A549 (cell line): ENCODE measurements around the gene CAP2. TPM values are rescaled to one million over a fixed set of nuclear protein-coding genes. Genes with fewer than 3 reads are reported as not detected.
A peak's percentile ranks its signal among the peaks of the same experiment; 100 is the strongest.

Experiments
- ATAC-seq, 2 experiments: fragments of 200-7000 bp in 1 of 2; fragments of >200 bp in 1 of 2; cut with Nextera tagmentation in 1 of 2; cut with Tn5 transposase in 1 of 2; 3 replicates each; pipeline versions ENCODE4 v1.8.0 to v1.9.1; 2018 to 2020; ENCODE audit warnings: mild to moderate bottlenecking in 1 of 2, moderate library complexity in 1 of 2
- CTCF ChIA-PET: fragments of 300-600 bp; sonication (Branson Sonifier 250); formaldehyde crosslinking; extraction: SDS; loops from one replicate; lab custom pipeline; 2021; ENCODE audit warnings: antibody characterized with exemption, inconsistent platforms; lab: Yijun Ruan, JAX
- POLR2A ChIA-PET: fragments of 350-600 bp; formaldehyde crosslinking; extraction: SDS; loops from one replicate; lab custom pipeline; 2021; ENCODE audit warnings: antibody characterized with exemption, inconsistent platforms; lab: Yijun Ruan, JAX
- DNase-seq, 2 experiments: peaks; one replicate each; pipeline versions ENCODE4 v3.0.0 to v3.0.0-alpha.2; 2011 to 2016; ENCODE audit warnings: low read depth in 1 of 2, low spot score in 1 of 2
- FAIRE-seq: peaks from 2 replicates; lab custom pipeline; 2011; peaks lifted over from hg19 to GRCh38; lab: Jason Lieb, UNC
- H3K27ac ChIP-seq, 2 experiments: fragments of >200 bp; sonication (Bioruptor Twin); formaldehyde crosslinking; 3 replicates each; pipeline ENCODE4 v1.5.1; 2016 to 2017
- H3K4me1 ChIP-seq: fragments of >200 bp; sonication (Bioruptor Twin); formaldehyde crosslinking; 3 replicates; pipeline ENCODE4 v1.6.1; 2016
- H3K4me2 ChIP-seq: fragments of >200 bp; sonication (Bioruptor Twin); formaldehyde crosslinking; 3 replicates; pipeline ENCODE4 v1.6.1; 2016
- H3K4me3 ChIP-seq: fragments of >200 bp; sonication (Bioruptor Twin); formaldehyde crosslinking; 3 replicates; pipeline ENCODE4 v1.5.1; 2016
- H3K9me3 ChIP-seq: fragments of >200 bp; sonication (Bioruptor Twin); formaldehyde crosslinking; 3 replicates; pipeline ENCODE4 v1.6.1; 2016
- BHLHE40 ChIP-seq: IDR thresholded peaks from 2 replicates; pipeline ENCODE4 v1.6.1; 2012; ENCODE audit warnings: low read depth, low read length, inconsistent platforms
- CBX2 ChIP-seq: fragments of 200-600 bp; sonication (generic); IDR thresholded peaks from 2 replicates; pipeline ENCODE4 v1.6.1; 2016; ENCODE audit warnings: low read depth, mild to moderate bottlenecking, borderline replicate concordance
- CBX8 ChIP-seq: fragments of 200-600 bp; sonication (generic); IDR thresholded peaks from 2 replicates; pipeline ENCODE4 v1.6.1; 2016
- CHD2 ChIP-seq: fragments of 150-350 bp; IDR thresholded peaks from 2 replicates; pipeline ENCODE4 v1.6.1; 2014; ENCODE audit warnings: low read length; ENCODE audit not compliant: partially characterized antibody
- E2F6 ChIP-seq: IDR thresholded peaks from 2 replicates; pipeline ENCODE4 v1.6.1; 2012; ENCODE audit warnings: low read depth, borderline replicate concordance
- EHF ChIP-seq: fragments of 250-450 bp; sonication (Bioruptor Pico); IDR thresholded peaks from 2 replicates; pipeline ENCODE4 v1.5.0; 2020; ENCODE audit warnings: mild to moderate bottlenecking
- EHMT2 ChIP-seq: fragments of 200-600 bp; sonication (generic); IDR thresholded peaks from 2 replicates; pipeline ENCODE4 v1.6.1; 2016; ENCODE audit warnings: antibody characterized with exemption, low read depth, mild to moderate bottlenecking, moderate library complexity
- ELK1 ChIP-seq: fragments of 150-350 bp; IDR thresholded peaks from 2 replicates; pipeline ENCODE4 v1.6.1; 2014; ENCODE audit warnings: low read depth, mild to moderate bottlenecking, low read length
- EP300 ChIP-seq, 2 experiments: fragments of >200 bp; sonication (Bioruptor Twin); formaldehyde crosslinking; IDR thresholded peaks; 2 replicates in 1 of 2; 3 replicates in 1 of 2; pipeline ENCODE4 v1.6.1; 2016 to 2017
- ESRRA ChIP-seq: fragments of 150-350 bp; IDR thresholded peaks from 2 replicates; pipeline ENCODE4 v1.6.1; 2014; ENCODE audit warnings: mild to moderate bottlenecking, low read length, borderline replicate concordance
- FOSB ChIP-seq: fragments of 250-450 bp; sonication (Bioruptor Pico); IDR thresholded peaks from 2 replicates; pipeline ENCODE4 v1.5.0; 2020; ENCODE audit warnings: mild to moderate bottlenecking, moderate library complexity
- FOXS1 ChIP-seq: fragments of 250-450 bp; sonication (Bioruptor Pico); IDR thresholded peaks from 2 replicates; pipeline ENCODE4 v1.5.0; 2020; ENCODE audit warnings: mild to moderate bottlenecking, moderate library complexity
- HDAC2 ChIP-seq: fragments of 200-600 bp; sonication (generic); IDR thresholded peaks from 2 replicates; pipeline ENCODE4 v1.6.1; 2016
- HOXA7 ChIP-seq: fragments of 250-450 bp; sonication (Bioruptor Pico); IDR thresholded peaks from 2 replicates; pipeline ENCODE4 v1.5.0; 2020; ENCODE audit warnings: mild to moderate bottlenecking, moderate library complexity
- JUN ChIP-seq, 2 experiments: fragments of >200 bp; sonication (Bioruptor Twin); formaldehyde crosslinking; IDR thresholded peaks; 2 replicates in 1 of 2; 3 replicates in 1 of 2; pipeline ENCODE4 v1.6.1; 2016 to 2017
- KDM1A ChIP-seq: fragments of 200-600 bp; sonication (generic); IDR thresholded peaks from 2 replicates; pipeline ENCODE4 v1.6.1; 2016; ENCODE audit warnings: low read depth, mild to moderate bottlenecking
- MAFK ChIP-seq: fragments of 450-650 bp; IDR thresholded peaks from 2 replicates; pipeline ENCODE4 v1.6.1; 2014; ENCODE audit not compliant: partially characterized antibody
- POLR2A ChIP-seq: IDR thresholded peaks from 2 replicates; pipeline ENCODE4 v1.6.1; 2012; ENCODE audit warnings: mild to moderate bottlenecking, low read length
- POLR2AphosphoS2 ChIP-seq: conservative IDR thresholded peaks from 2 replicates; pipeline ENCODE4 v1.6.1; 2012; ENCODE audit warnings: low read length, improper control_type of control experiment, inconsistent platforms
- RARB ChIP-seq: fragments of 250-450 bp; sonication (Bioruptor Pico); IDR thresholded peaks from 2 replicates; pipeline ENCODE4 v1.8.0; 2021; ENCODE audit warnings: mild to moderate bottlenecking, moderate library complexity
- RCOR1 ChIP-seq: fragments of 150-350 bp; IDR thresholded peaks from 2 replicates; pipeline ENCODE4 v1.6.1; 2014; ENCODE audit warnings: antibody characterized with exemption, low read length, low read depth
- RFX5 ChIP-seq: fragments of 450-650 bp; IDR thresholded peaks from 2 replicates; pipeline ENCODE4 v1.7.1; 2014; ENCODE audit warnings: antibody characterized with exemption, mild to moderate bottlenecking, moderate library complexity
- RNF2 ChIP-seq: fragments of 200-600 bp; sonication (generic); IDR thresholded peaks from 2 replicates; pipeline ENCODE4 v1.6.1; 2016; ENCODE audit warnings: low read depth, mild to moderate bottlenecking, antibody characterized with exemption, moderate library complexity, borderline replicate concordance
- SMC3 ChIP-seq: fragments of >200 bp; sonication (Bioruptor Twin); formaldehyde crosslinking; IDR thresholded peaks from 3 replicates; pipeline ENCODE4 v1.6.1; 2018; ENCODE audit warnings: inconsistent platforms
- SREBF2 ChIP-seq: fragments of 450-650 bp; IDR thresholded peaks from 2 replicates; pipeline ENCODE4 v1.6.1; 2014; ENCODE audit warnings: mild to moderate bottlenecking, moderate library complexity
- TP53 ChIP-seq: fragments of 250-450 bp; sonication (Bioruptor Pico); IDR thresholded peaks from 2 replicates; pipeline ENCODE4 v1.5.0; 2021; ENCODE audit warnings: mild to moderate bottlenecking, moderate library complexity
- USF2 ChIP-seq: fragments of 450-650 bp; IDR thresholded peaks from 2 replicates; pipeline ENCODE4 v1.6.1; 2014; ENCODE audit warnings: antibody characterized with exemption
- ZSCAN20 ChIP-seq: fragments of 250-450 bp; sonication (Bioruptor Pico); IDR thresholded peaks from 2 replicates; pipeline ENCODE4 v1.8.0; 2022; ENCODE audit warnings: mild to moderate bottlenecking, moderate library complexity
- WGBS: methylation state at CpG from one replicate; pipeline ENCODE4 v1.1.6; 2017; ENCODE audit errors: missing lambda C conversion rate; 5-methylcytosine and 5-hydroxymethylcytosine counted together
- polyA plus RNA-seq, 4 experiments: library from polyadenylated mRNA; depleted of rRNA in 3 of 4; stranded (reverse); fragments of >200 nt; fragmentation: RNase III in 1 of 4; extraction: RNeasy Plus Mini Kit Qiagen cat#74134 plus additional on column Dnase treatment in 1 of 4; gene quantifications; 2 replicates in 3 of 4; 3 replicates in 1 of 4; pipeline ENCODE4 v1.2.3, GENCODE V29; 2011 to 2017
- TF ChIP-seq, protein P1 (sequence below): fragments of >200 bp; sonication (Bioruptor Twin); formaldehyde crosslinking; IDR thresholded peaks from 2 replicates; pipeline ENCODE4 v1.6.1; 2016
- TF ChIP-seq, protein P2 (sequence below): IDR thresholded peaks from 2 replicates; pipeline ENCODE4 v1.6.1; 2012
- TF ChIP-seq, protein P3 (sequence below): fragments of >200 bp; sonication (Bioruptor Twin); formaldehyde crosslinking; IDR thresholded peaks from 3 replicates; pipeline ENCODE4 v1.5.1; 2016
- TF ChIP-seq, protein P4 (sequence below): fragments of 250-450 bp; sonication (Bioruptor Pico); IDR thresholded peaks from 2 replicates; pipeline ENCODE4 v1.5.0; 2021; ENCODE audit warnings: mild to moderate bottlenecking, moderate library complexity, borderline replicate concordance

The CAP2 gene
- polyA plus RNA-seq, 2 of the 4 experiments (the other 2 are of a cell fraction), result 27.2 to 43.3 TPM

- H3K4me2 ChIP-seq, result no peak overlapping the region
- no peaks in the 10 kb centered on the region for H3K9me3 ChIP-seq
- peaks cover 12% of the 10 kb centered on the region; the same call in 2 of the 3 replicates for H3K4me1 ChIP-seq
- FAIRE-seq (no peak), DNase-seq (no peak), ATAC-seq (0 out of 6 replicates have a peak, but pooled peaks of 1 of the 2 experiments have one; percentile 24)
- 93% methylated on average over 5 of the region's 5 CpGs for WGBS
- ChIA-PET POLR2A (interaction anchor here (0.6 kb wide), 1 partner anchor 199 kb away, joined by 8 read pairs; no protein-coding TSS in a partner anchor), CTCF (interaction anchor here (0.6 to 1.0 kb wide), 3 partner anchors 16 to 356 kb away, joined by 3 read pairs; no protein-coding TSS in a partner anchor)
- no peak overlapping the region for H3K27ac ChIP-seq
- TF ChIP-seq RFX5 (no peak), FOSB (CRISPR knock-in tag) (no peak), CBX8 (no peak), EHMT2 (no peak), JUN (IDR thresholded peaks at IDR 0.05) (no peak), MAFK (no peak), EP300 (IDR thresholded peaks at IDR 0.05) (no peak), TP53 (no peak), CBX2 (no peak), FOXS1 (CRISPR knock-in tag) (no peak), EHF (CRISPR knock-in tag) (no peak), USF2 (no peak), ESRRA (no peak), ELK1 (no peak), RCOR1 (no peak), CHD2 (no peak), E2F6 (no peak)
- TF ChIP-seq, protein P1, sequence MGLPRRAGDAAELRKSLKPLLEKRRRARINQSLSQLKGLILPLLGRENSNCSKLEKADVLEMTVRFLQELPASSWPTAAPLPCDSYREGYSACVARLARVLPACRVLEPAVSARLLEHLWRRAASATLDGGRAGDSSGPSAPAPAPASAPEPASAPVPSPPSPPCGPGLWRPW, result no peak
- TF ChIP-seq, protein P2, sequence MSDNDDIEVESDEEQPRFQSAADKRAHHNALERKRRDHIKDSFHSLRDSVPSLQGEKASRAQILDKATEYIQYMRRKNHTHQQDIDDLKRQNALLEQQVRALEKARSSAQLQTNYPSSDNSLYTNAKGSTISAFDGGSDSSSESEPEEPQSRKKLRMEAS, result no peak
- TF ChIP-seq, protein P3, sequence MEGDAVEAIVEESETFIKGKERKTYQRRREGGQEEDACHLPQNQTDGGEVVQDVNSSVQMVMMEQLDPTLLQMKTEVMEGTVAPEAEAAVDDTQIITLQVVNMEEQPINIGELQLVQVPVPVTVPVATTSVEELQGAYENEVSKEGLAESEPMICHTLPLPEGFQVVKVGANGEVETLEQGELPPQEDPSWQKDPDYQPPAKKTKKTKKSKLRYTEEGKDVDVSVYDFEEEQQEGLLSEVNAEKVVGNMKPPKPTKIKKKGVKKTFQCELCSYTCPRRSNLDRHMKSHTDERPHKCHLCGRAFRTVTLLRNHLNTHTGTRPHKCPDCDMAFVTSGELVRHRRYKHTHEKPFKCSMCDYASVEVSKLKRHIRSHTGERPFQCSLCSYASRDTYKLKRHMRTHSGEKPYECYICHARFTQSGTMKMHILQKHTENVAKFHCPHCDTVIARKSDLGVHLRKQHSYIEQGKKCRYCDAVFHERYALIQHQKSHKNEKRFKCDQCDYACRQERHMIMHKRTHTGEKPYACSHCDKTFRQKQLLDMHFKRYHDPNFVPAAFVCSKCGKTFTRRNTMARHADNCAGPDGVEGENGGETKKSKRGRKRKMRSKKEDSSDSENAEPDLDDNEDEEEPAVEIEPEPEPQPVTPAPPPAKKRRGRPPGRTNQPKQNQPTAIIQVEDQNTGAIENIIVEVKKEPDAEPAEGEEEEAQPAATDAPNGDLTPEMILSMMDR, result no peak
- H3K4me3 ChIP-seq, result no peak overlapping the region
Observed at GRCh38 chr6:17505767-17506280, 112.4 kb downstream of the CAP2 start.

DNA sequence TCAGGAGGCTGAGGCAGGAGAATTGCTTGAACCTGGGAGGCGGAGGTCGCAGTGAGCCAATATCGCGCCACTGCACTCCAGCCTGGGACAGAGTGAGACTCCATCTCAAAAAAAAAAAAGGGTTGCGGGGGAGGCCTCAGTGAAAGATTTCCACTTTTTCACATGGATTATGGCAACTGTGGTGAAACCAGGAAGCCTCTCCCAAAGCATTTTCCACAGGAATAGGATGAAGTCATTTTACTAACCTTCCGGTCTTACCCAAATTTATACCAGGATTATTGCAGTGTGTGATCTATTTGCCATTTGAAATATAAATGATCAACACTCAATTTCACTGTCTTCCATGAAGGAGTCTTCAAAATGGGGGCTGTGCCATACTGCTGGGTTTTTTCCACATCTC, 113.1 kb downstream of the CAP2 start:
- DNase-seq, result no peak
- ATAC-seq, result no peak
- no peak for FAIRE-seq
- H3K9me3 ChIP-seq, result no peaks in the 10 kb centered on the region
- no peak for TF ChIP-seq FOSB (CRISPR knock-in tag)
- TF ChIP-seq, protein P4, sequence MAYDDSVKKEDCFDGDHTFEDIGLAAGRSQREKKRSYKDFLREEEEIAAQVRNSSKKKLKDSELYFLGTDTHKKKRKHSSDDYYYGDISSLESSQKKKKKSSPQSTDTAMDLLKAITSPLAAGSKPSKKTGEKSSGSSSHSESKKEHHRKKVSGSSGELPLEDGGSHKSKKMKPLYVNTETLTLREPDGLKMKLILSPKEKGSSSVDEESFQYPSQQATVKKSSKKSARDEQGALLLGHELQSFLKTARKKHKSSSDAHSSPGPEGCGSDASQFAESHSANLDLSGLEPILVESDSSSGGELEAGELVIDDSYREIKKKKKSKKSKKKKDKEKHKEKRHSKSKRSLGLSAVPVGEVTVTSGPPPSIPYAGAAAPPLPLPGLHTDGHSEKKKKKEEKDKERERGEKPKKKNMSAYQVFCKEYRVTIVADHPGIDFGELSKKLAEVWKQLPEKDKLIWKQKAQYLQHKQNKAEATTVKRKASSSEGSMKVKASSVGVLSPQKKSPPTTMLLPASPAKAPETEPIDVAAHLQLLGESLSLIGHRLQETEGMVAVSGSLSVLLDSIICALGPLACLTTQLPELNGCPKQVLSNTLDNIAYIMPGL, result no peak
- TF ChIP-seq HOXA7, result no peak
- no peak for TF ChIP-seq HDAC2
- TF ChIP-seq KDM1A, result no peak
- TF ChIP-seq POLR2AphosphoS2, result no peak
- no peak for TF ChIP-seq ZSCAN20 (CRISPR knock-in tag)
- no peak for TF ChIP-seq RARB
- TF ChIP-seq RNF2, result no peak
- TF ChIP-seq SMC3, result no peak
- no peak for TF ChIP-seq POLR2A
- no peak for TF ChIP-seq BHLHE40
- TF ChIP-seq SREBF2, result no peak
- no peak overlapping the region for H3K27ac ChIP-seq
- POLR2A ChIA-PET, result no interaction called here
- 81% methylated on average over 6 of the region's 6 CpGs for WGBS
- peaks cover 12% of the 10 kb centered on the region; the same call in 2 of the 3 replicates for H3K4me1 ChIP-seq
- CTCF ChIA-PET, result no interaction called here
- no peak overlapping the region for H3K4me3 ChIP-seq
- H3K4me2 ChIP-seq, result no peak overlapping the region
